Measurements from ENCODE around the gene SZT2. TPM values are rescaled to one million over a fixed set of nuclear protein-coding genes. Genes with fewer than 3 reads are reported as not detected.
"Not testable (repeated sequence)": the region's sequence is repeated elsewhere in the genome, so short reads cannot be mapped to it uniquely, and the experiment has no call there.

Gene SZT2
- total RNA-seq, 6 experiments from 2014 or later = 12.7 to 30.4 (median 19.2) TPM

GRCh38 chr1:43495204-43495603 lies 105.5 kb downstream of the SZT2 start:
- no peak for DNase-seq

DNA sequence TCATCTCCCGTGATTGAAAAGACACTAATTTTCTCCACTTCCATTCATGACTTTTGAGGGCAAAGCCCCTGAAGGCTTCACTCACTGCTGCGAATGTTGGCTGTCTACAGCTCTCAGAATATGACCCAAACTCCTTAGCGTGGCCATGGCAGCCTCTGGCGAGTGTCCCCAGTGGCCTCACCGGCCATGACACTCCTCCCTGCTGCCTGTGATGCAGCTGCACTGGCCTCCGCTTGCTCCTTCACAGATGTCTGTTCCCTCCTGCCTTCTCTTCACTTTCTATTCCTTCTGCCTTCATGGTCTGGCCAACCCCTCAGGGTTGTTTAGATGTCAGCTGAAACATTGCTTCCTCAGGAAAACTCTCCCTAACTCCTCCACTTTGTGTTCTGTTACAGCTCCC lies 110.2 kb downstream of the SZT2 start:
- H3K27ac ChIP-seq = no peak overlapping the region
- DNase-seq (no peak), ATAC-seq (no peak)
- H3K27me3 ChIP-seq = no peaks in the 10 kb centered on the region
- no peaks in the 10 kb centered on the region for H3K36me3 ChIP-seq
- no peaks in the 10 kb centered on the region for H3K4me1 ChIP-seq
- WGBS (ENCODE audit: insufficient coverage, low coverage, low lambda C conversion rate, missing lambda C conversion rate) = 77% methylated on average over 6 of the region's 6 CpGs
- no peaks in the 10 kb centered on the region for H3K9me3 ChIP-seq
- intact Hi-C loops (cut with DNase I) = no loop called here
- TF ChIP-seq CTCF (IDR thresholded peaks at IDR 0.05) (no peak), POLR2A (IDR thresholded peaks at IDR 0.05) (no peak)
- no peak overlapping the region for H3K4me3 ChIP-seq

More at GRCh38 chr1:43495204-43495603, 105.5 kb downstream of the SZT2 start:
- ATAC-seq = no peak
- Histone ChIP-seq H3K27ac (no peak overlapping the region), H3K36me3 (no peaks in the 10 kb centered on the region), H3K27me3 (no peaks in the 10 kb centered on the region), H3K4me1 (peaks cover 0 to 14% (median 0%) of the 10 kb centered on the region in 4 donors), H3K4me3 (no peak overlapping the region), H3K9me3 (no peaks in the 10 kb centered on the region)
- intact Hi-C loops (cut with DNase I) = no loop called here
- no peak for TF ChIP-seq CTCF (IDR thresholded peaks at IDR 0.05)
- TF ChIP-seq POLR2A (IDR thresholded peaks at IDR 0.05) = no peak
- 79% methylated on average over 4 of the region's 7 CpGs for WGBS (ENCODE audit: insufficient coverage, low coverage, low lambda C conversion rate, missing lambda C conversion rate)

GRCh38 chr1:43501806-43502205 lies 112.1 kb downstream of the SZT2 start:
- intact Hi-C loops (cut with DNase I); DNase-seq; H3K27me3 ChIP-seq; H3K36me3 ChIP-seq; H3K4me1 ChIP-seq; H3K27ac ChIP-seq; H3K9me3 ChIP-seq; H3K4me3 ChIP-seq; ATAC-seq: not testable (repeated sequence)
- WGBS (ENCODE audit: insufficient coverage, low coverage, low lambda C conversion rate, missing lambda C conversion rate) = no CpG with 5 or more reads among the region's 33 CpGs

- no peak for ATAC-seq
- Histone ChIP-seq H3K4me1 (no peaks in the 10 kb centered on the region), H3K9me3 (no peaks in the 10 kb centered on the region), H3K27me3 (no peaks in the 10 kb centered on the region), H3K36me3 (no peaks in the 10 kb centered on the region), H3K27ac (no peak overlapping the region), H3K4me3 (no peak overlapping the region)
- intact Hi-C loops (cut with DNase I) = no loop called here
- no peak for DNase-seq
- TF ChIP-seq POLR2A (IDR thresholded peaks at IDR 0.05) (no peak), CTCF (IDR thresholded peaks at IDR 0.05) (no peak)
- WGBS (ENCODE audit: insufficient coverage, low coverage, low lambda C conversion rate, missing lambda C conversion rate) = 95% methylated on average over 6 of the region's 8 CpGs
Measured at GRCh38 chr1:43503534-43503933, 113.8 kb downstream of the SZT2 start.

Small RNA genes within 50 kb of the gene (microRNA-seq; reads per million reads assigned to microRNA genes)
- gene MIR6734 (0.64 to 1.4 reads per million in 2 donors), gene MIR6735 (0 to 0.58 reads per million in 2 donors)

Small RNA genes within 50 kb of the gene (small RNA-seq; reads per million reads assigned to genes)
- gene MIR6735 = 0 reads per million in 2 experiments

Other genes with a start within 250 kb of the SZT2 start
- gene EBNA1BP2, start 217.6 kb upstream of the SZT2 start, total RNA-seq = 100 to 1,000 TPM in 1 of 6 experiments, 10 to 100 TPM in 5; 45.7 to 108 (median 61.4) TPM
- not detected for gene CFAP57, start 217.6 kb upstream of the SZT2 start, total RNA-seq
- gene TMEM125, start 119.9 kb upstream of the SZT2 start, total RNA-seq = under 1 TPM in 2 of 6 experiments, not detected in 4; 0.21 to 0.27 TPM
- 1 to 10 TPM in 4 of 6 experiments, under 1 TPM in 2; 0.58 to 2.7 (median 1.7) TPM for gene C1orf210, start 104.3 kb upstream of the SZT2 start, total RNA-seq
- gene TIE1, start 88.9 kb upstream of the SZT2 start, total RNA-seq = 10 to 100 TPM in 1 of 6 experiments, 1 to 10 TPM in 5; 5.8 to 12.2 (median 8.0) TPM
- gene MPL, start 52.1 kb upstream of the SZT2 start, total RNA-seq = under 1 TPM in 1 of 6 experiments, not detected in 5; 0.59 TPM
- gene CDC20, start 30.9 kb upstream of the SZT2 start, total RNA-seq = 1 to 10 TPM in 4 of 6 experiments, under 1 TPM in 1, not detected in 1; 0.49 to 5.3 (median 2.3) TPM
- 10 to 100 TPM; 19.9 to 38.3 (median 29.2) TPM for gene ELOVL1, start 21.9 kb upstream of the SZT2 start, total RNA-seq
- gene MED8, start 99 bp upstream of the SZT2 start, total RNA-seq = 10 to 100 TPM; 20.7 to 26.6 (median 24.1) TPM
- gene HYI, start 64.0 kb downstream of the SZT2 start, total RNA-seq = 10 to 100 TPM; 33.8 to 52.9 (median 41.9) TPM
- 100 to 1,000 TPM in 4 of 6 experiments, 10 to 100 TPM in 2; 97.1 to 252 (median 160) TPM for gene PTPRF, start 141.0 kb downstream of the SZT2 start, total RNA-seq

Measured in right lobe of liver (tissue), 6 donors.